GM12878 (cell line): Measurements from ENCODE around the gene MAML3. TPM values are rescaled to one million over a fixed set of nuclear protein-coding genes. Genes with fewer than 3 reads are reported as not detected.

Experiments used
- ATF2 ChIP-seq: IDR thresholded peaks from 2 replicates; pipeline ENCODE4 v1.6.1; 2012; ENCODE audit warnings: low read length, inconsistent platforms
- ATF7 ChIP-seq: fragments of 450-650 bp; IDR thresholded peaks from 2 replicates; pipeline ENCODE4 v1.6.1; 2016; ENCODE audit warnings: low read depth, mild to moderate bottlenecking
- BMI1 ChIP-seq: fragments of 450-650 bp; IDR thresholded peaks from 2 replicates; pipeline ENCODE4 v1.6.1; 2016; ENCODE audit warnings: mild to moderate bottlenecking, moderate library complexity, borderline replicate concordance
- CREB1 ChIP-seq: IDR thresholded peaks from 2 replicates; pipeline ENCODE4 v1.6.1; 2012; ENCODE audit warnings: low read depth, mild to moderate bottlenecking, inconsistent platforms
- CREM ChIP-seq: IDR thresholded peaks from 2 replicates; pipeline ENCODE4 v1.6.1; 2014; ENCODE audit warnings: antibody characterized with exemption, low read depth
- DPF2 ChIP-seq: fragments of 450-650 bp; IDR thresholded peaks from 2 replicates; pipeline ENCODE4 v1.6.1; 2017; ENCODE audit warnings: mild to moderate bottlenecking
- E2F8 ChIP-seq: fragments of 450-650 bp; IDR thresholded peaks from 2 replicates; pipeline ENCODE4 v1.6.1; 2018; ENCODE audit warnings: mild to moderate bottlenecking, low read depth, moderate library complexity; ENCODE audit not compliant: partially characterized antibody
- FOS ChIP-seq: IDR thresholded peaks from 3 replicates; pipeline ENCODE4 v1.6.1; 2011; ENCODE audit warnings: borderline replicate concordance; ENCODE audit not compliant: insufficient read length; ENCODE audit errors: extremely low read depth
- JUNB ChIP-seq: IDR thresholded peaks from 2 replicates; pipeline ENCODE4 v1.6.1; 2016; ENCODE audit warnings: antibody characterized with exemption, mild to moderate bottlenecking
- MTA3 ChIP-seq: IDR thresholded peaks from 2 replicates; pipeline ENCODE4 v1.6.1; 2012; ENCODE audit warnings: low read length, inconsistent platforms, borderline replicate concordance
- NRF1 ChIP-seq: conservative IDR thresholded peaks from 2 replicates; pipeline ENCODE4 v1.6.1; 2011; ENCODE audit warnings: mild to moderate bottlenecking, low read depth, low read length, improper control_type of control experiment
- PAX5 ChIP-seq: IDR thresholded peaks from 2 replicates; pipeline ENCODE4 v1.6.1; 2011; ENCODE audit warnings: low read depth, low read length, borderline replicate concordance
- PAX8 ChIP-seq: fragments of 450-650 bp; IDR thresholded peaks from 2 replicates; pipeline ENCODE4 v1.6.1; 2017; ENCODE audit warnings: mild to moderate bottlenecking, moderate library complexity
- POLR2AphosphoS5 ChIP-seq: IDR thresholded peaks from 2 replicates; pipeline ENCODE4 v1.6.1; 2011; ENCODE audit warnings: mild to moderate bottlenecking, low read length, inconsistent platforms
- RCOR1 ChIP-seq: conservative IDR thresholded peaks from 2 replicates; pipeline ENCODE4 v1.6.1; 2012; ENCODE audit warnings: low read depth, low read length, improper control_type of control experiment
- RELB ChIP-seq: fragments of 450-650 bp; IDR thresholded peaks from 2 replicates; pipeline ENCODE4 v1.6.1; 2017; ENCODE audit warnings: low read depth, mild to moderate bottlenecking, moderate library complexity
- TCF3 ChIP-seq: IDR thresholded peaks from 2 replicates; pipeline ENCODE4 v1.6.1; 2012; ENCODE audit warnings: low read depth, mild to moderate bottlenecking, low read length, borderline replicate concordance; ENCODE audit not compliant: insufficient read depth
- YBX1 ChIP-seq: fragments of 450-650 bp; IDR thresholded peaks from 2 replicates; pipeline ENCODE4 v1.6.1; 2016; ENCODE audit warnings: antibody characterized with exemption
- ZNF207 ChIP-seq: fragments of 450-650 bp; IDR thresholded peaks from 2 replicates; pipeline ENCODE4 v1.6.1; 2014; ENCODE audit warnings: antibody characterized with exemption, mild to moderate bottlenecking, borderline replicate concordance
- polyA plus RNA-seq, 11 experiments: library from polyadenylated mRNA; depleted of rRNA in 4 of 11; unstranded in 6 of 11; stranded (reverse) in 5 of 11; fragments of >200 nt; fragmentation: Nextera tagmentation in 4 of 11; fragmentation: Illumina TruSeq in 1 of 11; extraction: Ambion mirVana in 4 of 11; extraction: Trizol in 1 of 11; gene quantifications; 1 replicate in 1 of 11; 2 replicates in 10 of 11; pipeline versions ENCODE4 v1.2.1 to v1.2.3, GENCODE V29; 2011 to 2016; ENCODE audit warnings: inconsistent platforms in 2 of 11, missing spikeins in 2 of 11, low read depth in 1 of 11
- total RNA-seq, 4 experiments: library from RNA; depleted of rRNA in 3 of 4; stranded (reverse); fragments of >200 nt in 3 of 4; fragmentation: Illumina TruSeq in 1 of 4; extraction: Trizol in 1 of 4; gene quantifications; 2 replicates each; pipeline versions ENCODE4 v1.2.1 to v1.2.3, GENCODE V29; 2013 to 2021
- TF ChIP-seq, protein P1 (sequence below): IDR thresholded peaks from 2 replicates; pipeline ENCODE4 v1.6.1; 2012; ENCODE audit warnings: low read depth, low read length, improper control_type of control experiment
- TF ChIP-seq, protein P2 (sequence below): fragments of 450-650 bp; IDR thresholded peaks from 2 replicates; pipeline ENCODE4 v1.6.1; 2017; ENCODE audit warnings: borderline replicate concordance
- TF ChIP-seq, protein P3 (sequence below): IDR thresholded peaks from 2 replicates; pipeline ENCODE4 v1.6.1; 2011; ENCODE audit warnings: borderline replicate concordance, low read depth, mild to moderate bottlenecking, moderate library complexity, mixed read lengths, low read length; ENCODE audit not compliant: insufficient read depth; ENCODE audit errors: extremely low read length

Gene MAML3
- total and polyA plus RNA-seq, 10 of the 15 experiments (the other 5 are each of a cell fraction or from before 2014, with no cell fraction given) = under 0.01 to 0.53 (median 0.06) TPM; not detected in 2

GRCh38 chr4:139858436-139859205 lies 295.4 kb downstream of the MAML3 start (continued):
- TF ChIP-seq MTA3 = peak; percentile 63; the same call in 1 of the 2 replicates
- TF ChIP-seq, protein P1, sequence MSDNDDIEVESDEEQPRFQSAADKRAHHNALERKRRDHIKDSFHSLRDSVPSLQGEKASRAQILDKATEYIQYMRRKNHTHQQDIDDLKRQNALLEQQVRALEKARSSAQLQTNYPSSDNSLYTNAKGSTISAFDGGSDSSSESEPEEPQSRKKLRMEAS = no peak
- no peak for TF ChIP-seq TCF3
- TF ChIP-seq PAX8 = no peak
- TF ChIP-seq BMI1 = no peak
- TF ChIP-seq RELB = no peak
- TF ChIP-seq RCOR1 = no peak
- peak; percentile 94 for TF ChIP-seq ATF2
- no peak for TF ChIP-seq ZNF207
- TF ChIP-seq DPF2 = peak; percentile 66; the same call in 1 of the 2 replicates
- TF ChIP-seq YBX1 = no peak
- TF ChIP-seq PAX5 = peak; percentile 55; the same call in 1 of the 2 replicates
- TF ChIP-seq CREB1 = no peak
- no peak for TF ChIP-seq NRF1
- TF ChIP-seq E2F8 = no peak
- no peak for TF ChIP-seq FOS
- TF ChIP-seq CREM = peak; percentile 71
- TF ChIP-seq, protein P2, sequence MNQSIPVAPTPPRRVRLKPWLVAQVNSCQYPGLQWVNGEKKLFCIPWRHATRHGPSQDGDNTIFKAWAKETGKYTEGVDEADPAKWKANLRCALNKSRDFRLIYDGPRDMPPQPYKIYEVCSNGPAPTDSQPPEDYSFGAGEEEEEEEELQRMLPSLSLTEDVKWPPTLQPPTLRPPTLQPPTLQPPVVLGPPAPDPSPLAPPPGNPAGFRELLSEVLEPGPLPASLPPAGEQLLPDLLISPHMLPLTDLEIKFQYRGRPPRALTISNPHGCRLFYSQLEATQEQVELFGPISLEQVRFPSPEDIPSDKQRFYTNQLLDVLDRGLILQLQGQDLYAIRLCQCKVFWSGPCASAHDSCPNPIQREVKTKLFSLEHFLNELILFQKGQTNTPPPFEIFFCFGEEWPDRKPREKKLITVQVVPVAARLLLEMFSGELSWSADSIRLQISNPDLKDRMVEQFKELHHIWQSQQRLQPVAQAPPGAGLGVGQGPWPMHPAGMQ = no peak
- peak; percentile 99 for TF ChIP-seq JUNB
- no peak for TF ChIP-seq POLR2AphosphoS5
- TF ChIP-seq ATF7 = 0 out of 2 replicates have a peak, but pooled peaks have one; percentile 29
- TF ChIP-seq, protein P3, sequence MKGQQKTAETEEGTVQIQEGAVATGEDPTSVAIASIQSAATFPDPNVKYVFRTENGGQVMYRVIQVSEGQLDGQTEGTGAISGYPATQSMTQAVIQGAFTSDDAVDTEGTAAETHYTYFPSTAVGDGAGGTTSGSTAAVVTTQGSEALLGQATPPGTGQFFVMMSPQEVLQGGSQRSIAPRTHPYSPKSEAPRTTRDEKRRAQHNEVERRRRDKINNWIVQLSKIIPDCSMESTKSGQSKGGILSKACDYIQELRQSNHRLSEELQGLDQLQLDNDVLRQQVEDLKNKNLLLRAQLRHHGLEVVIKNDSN = no peak
